HepG2 (cell line): ENCODE measurements around the gene ABCC1. TPM values are rescaled to one million over a fixed set of nuclear protein-coding genes. Genes with fewer than 3 reads are reported as not detected.
A peak's percentile ranks its signal among the peaks of the same experiment; 100 is the strongest.

ENCODE experiments used
- DNMT1 ChIP-seq: sonication (generic); formaldehyde crosslinking; IDR thresholded peaks from 2 replicates; pipeline ENCODE4 v1.5.1; 2020; ENCODE audit warnings: mild to moderate bottlenecking, missing genetic modification reagents
- FOSL2 ChIP-seq: sonication (generic); formaldehyde crosslinking; IDR thresholded peaks from 2 replicates; pipeline ENCODE4 v1.4.0; 2020; ENCODE audit warnings: missing genetic modification reagents
- HMG20B ChIP-seq: conservative IDR thresholded peaks from 2 replicates; pipeline ENCODE4 v1.6.1; 2016; ENCODE audit warnings: missing genetic modification reagents, missing compliant biosample characterization
- RARG ChIP-seq: sonication (generic); formaldehyde crosslinking; IDR thresholded peaks from 2 replicates; pipeline ENCODE4 v1.4.0; 2020; ENCODE audit warnings: low read depth, mild to moderate bottlenecking, missing genetic modification reagents
- REXO4 ChIP-seq: sonication (generic); formaldehyde crosslinking; IDR thresholded peaks from 2 replicates; pipeline ENCODE4 v1.8.0; 2022; ENCODE audit warnings: missing genetic modification reagents, mild to moderate bottlenecking, borderline replicate concordance
- RFXANK ChIP-seq: IDR thresholded peaks from 2 replicates; pipeline ENCODE4 v1.6.1; 2016
- ZMAT3 ChIP-seq: sonication (generic); formaldehyde crosslinking; conservative IDR thresholded peaks from 2 replicates; pipeline ENCODE4 v1.7.0; 2021; ENCODE audit warnings: missing genetic modification reagents
- ZNF224 ChIP-seq: sonication (generic); formaldehyde crosslinking; IDR thresholded peaks from 2 replicates; pipeline ENCODE4 v1.5.0; 2020; ENCODE audit warnings: mild to moderate bottlenecking, missing genetic modification reagents
- ZNF530 ChIP-seq: sonication (generic); formaldehyde crosslinking; IDR thresholded peaks from 2 replicates; pipeline ENCODE4 v1.5.0; 2020; ENCODE audit warnings: low read depth, mild to moderate bottlenecking, missing genetic modification reagents
- ZNF543 ChIP-seq: sonication (generic); formaldehyde crosslinking; IDR thresholded peaks from 2 replicates; pipeline ENCODE4 v1.4.0; 2020; ENCODE audit warnings: mild to moderate bottlenecking, missing genetic modification reagents
- ZNF660 ChIP-seq: sonication (generic); formaldehyde crosslinking; IDR thresholded peaks from 2 replicates; pipeline ENCODE4 v1.5.1; 2020; ENCODE audit warnings: mild to moderate bottlenecking, low read depth, missing genetic modification reagents, borderline replicate concordance
- ZNF816 ChIP-seq: sonication (generic); formaldehyde crosslinking; IDR thresholded peaks from 2 replicates; pipeline ENCODE4 v1.8.0; 2022; ENCODE audit warnings: missing genetic modification reagents, mild to moderate bottlenecking, borderline replicate concordance
- polyA plus RNA-seq, 8 experiments: library from polyadenylated mRNA; depleted of rRNA in 3 of 8; stranded (reverse) in 7 of 8; unstranded in 1 of 8; fragments of >200 nt; fragmentation: Illumina TruSeq in 4 of 8; extraction: Trizol in 4 of 8; gene quantifications; 2 replicates each; pipeline versions ENCODE4 v1.2.1 to v1.2.3, GENCODE V29; 2011 to 2016; ENCODE audit warnings: low read depth in 4 of 8, missing spikeins in 1 of 8, mixed read lengths in 1 of 8; ENCODE audit not compliant: insufficient read depth in 1 of 8
- total RNA-seq, 5 experiments: library from RNA; depleted of rRNA; stranded (reverse); fragments of >200 nt; fragmentation: Illumina TruSeq; extraction: Trizol; gene quantifications; 2 replicates each; pipeline ENCODE4 v1.2.3, GENCODE V29; 2016; ENCODE audit warnings: low read depth in 1 of 5
- TF ChIP-seq, protein P1 (sequence below): sonication (generic); formaldehyde crosslinking; conservative IDR thresholded peaks from 2 replicates; pipeline ENCODE4 v1.4.0; 2020; ENCODE audit warnings: missing genetic modification reagents
- TF ChIP-seq, protein P2 (sequence below): sonication (generic); formaldehyde crosslinking; IDR thresholded peaks from 2 replicates; pipeline ENCODE4 v1.5.0; 2020; ENCODE audit warnings: mild to moderate bottlenecking, missing genetic modification reagents
- TF ChIP-seq, protein P3 (sequence below): IDR thresholded peaks from 2 replicates; pipeline ENCODE4 v1.6.1; 2016

The ABCC1 gene
- total and polyA plus RNA-seq, 2 of the 13 experiments (the other 11 are each of a cell fraction or from before 2014, with no cell fraction given): 13.0 to 30.6 TPM

DNA sequence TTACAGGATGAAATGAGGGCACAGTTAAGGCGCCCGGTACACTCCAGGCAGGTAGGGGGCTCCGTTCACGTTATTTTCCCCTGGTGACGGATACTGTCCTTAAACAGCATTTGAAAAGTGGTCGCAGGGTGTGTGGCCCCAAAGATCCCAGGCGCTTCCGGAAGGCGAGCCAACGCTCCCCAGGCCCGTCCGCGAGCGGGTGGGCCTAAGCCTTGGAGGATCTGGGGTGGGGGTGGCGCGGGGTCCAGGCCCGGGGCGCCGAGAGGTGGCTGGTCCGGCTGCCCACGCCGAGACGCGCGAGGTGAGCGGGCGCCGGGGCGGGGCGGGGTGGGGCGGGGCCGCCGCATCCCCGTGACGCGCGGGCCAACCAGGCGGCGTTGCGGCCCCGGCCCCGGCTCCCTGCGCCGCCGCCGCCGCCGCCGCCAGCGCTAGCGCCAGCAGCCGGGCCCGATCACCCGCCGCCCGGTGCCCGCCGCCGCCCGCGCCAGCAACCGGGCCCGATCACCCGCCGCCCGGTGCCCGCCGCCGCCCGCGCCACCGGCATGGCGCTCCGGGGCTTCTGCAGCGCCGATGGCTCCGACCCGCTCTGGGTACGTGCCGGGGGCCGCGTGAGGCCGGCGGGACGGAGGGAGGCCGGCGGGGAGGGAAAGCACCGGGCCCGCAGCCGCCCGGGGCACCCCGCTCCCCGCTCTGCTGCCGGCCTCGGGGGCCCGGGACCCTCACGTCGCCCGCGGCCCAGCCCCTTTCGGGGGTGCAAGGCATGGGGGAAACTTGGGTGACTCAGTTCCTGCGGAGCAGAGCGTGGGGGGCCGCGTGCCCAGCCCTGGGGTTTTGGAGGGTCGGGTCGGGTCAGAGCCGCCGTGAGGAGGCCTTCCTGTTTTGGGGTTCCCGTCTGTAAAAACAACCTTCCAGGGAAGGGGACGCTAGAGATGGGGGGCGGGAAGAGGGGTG lies at the start of gene ABCC1 (continued):
- TF ChIP-seq, protein P1, sequence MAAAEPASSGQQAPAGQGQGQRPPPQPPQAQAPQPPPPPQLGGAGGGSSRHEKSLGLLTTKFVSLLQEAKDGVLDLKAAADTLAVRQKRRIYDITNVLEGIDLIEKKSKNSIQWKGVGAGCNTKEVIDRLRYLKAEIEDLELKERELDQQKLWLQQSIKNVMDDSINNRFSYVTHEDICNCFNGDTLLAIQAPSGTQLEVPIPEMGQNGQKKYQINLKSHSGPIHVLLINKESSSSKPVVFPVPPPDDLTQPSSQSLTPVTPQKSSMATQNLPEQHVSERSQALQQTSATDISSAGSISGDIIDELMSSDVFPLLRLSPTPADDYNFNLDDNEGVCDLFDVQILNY: no peak
- TF ChIP-seq REXO4: no peak
- TF ChIP-seq DNMT1 (CRISPR knock-in tag): 0 out of 2 replicates have a peak, but pooled peaks have one; percentile 36
- no peak for TF ChIP-seq ZNF530 (CRISPR knock-in tag)
- TF ChIP-seq, protein P2, sequence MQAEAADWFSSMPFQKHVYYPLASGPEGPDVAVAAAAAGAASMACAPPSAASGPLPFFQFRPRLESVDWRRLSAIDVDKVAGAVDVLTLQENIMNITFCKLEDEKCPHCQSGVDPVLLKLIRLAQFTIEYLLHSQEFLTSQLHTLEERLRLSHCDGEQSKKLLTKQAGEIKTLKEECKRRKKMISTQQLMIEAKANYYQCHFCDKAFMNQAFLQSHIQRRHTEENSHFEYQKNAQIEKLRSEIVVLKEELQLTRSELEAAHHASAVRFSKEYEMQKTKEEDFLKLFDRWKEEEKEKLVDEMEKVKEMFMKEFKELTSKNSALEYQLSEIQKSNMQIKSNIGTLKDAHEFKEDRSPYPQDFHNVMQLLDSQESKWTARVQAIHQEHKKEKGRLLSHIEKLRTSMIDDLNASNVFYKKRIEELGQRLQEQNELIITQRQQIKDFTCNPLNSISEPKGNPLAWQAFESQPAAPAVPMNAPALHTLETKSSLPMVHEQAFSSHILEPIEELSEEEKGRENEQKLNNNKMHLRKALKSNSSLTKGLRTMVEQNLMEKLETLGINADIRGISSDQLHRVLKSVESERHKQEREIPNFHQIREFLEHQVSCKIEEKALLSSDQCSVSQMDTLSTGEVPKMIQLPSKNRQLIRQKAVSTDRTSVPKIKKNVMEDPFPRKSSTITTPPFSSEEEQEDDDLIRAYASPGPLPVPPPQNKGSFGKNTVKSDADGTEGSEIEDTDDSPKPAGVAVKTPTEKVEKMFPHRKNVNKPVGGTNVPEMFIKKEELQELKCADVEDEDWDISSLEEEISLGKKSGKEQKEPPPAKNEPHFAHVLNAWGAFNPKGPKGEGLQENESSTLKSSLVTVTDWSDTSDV (CRISPR knock-in tag): no peak
- TF ChIP-seq RFXANK (CRISPR knock-in tag): no peak
- TF ChIP-seq HMG20B (CRISPR knock-in tag): no peak
- TF ChIP-seq RARG (CRISPR knock-in tag): no peak
- TF ChIP-seq, protein P3, sequence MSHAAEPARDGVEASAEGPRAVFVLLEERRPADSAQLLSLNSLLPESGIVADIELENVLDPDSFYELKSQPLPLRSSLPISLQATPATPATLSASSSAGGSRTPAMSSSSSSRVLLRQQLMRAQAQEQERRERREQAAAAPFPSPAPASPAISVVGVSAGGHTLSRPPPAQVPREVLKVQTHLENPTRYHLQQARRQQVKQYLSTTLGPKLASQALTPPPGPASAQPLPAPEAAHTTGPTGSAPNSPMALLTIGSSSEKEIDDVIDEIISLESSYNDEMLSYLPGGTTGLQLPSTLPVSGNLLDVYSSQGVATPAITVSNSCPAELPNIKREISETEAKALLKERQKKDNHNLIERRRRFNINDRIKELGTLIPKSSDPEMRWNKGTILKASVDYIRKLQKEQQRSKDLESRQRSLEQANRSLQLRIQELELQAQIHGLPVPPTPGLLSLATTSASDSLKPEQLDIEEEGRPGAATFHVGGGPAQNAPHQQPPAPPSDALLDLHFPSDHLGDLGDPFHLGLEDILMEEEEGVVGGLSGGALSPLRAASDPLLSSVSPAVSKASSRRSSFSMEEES (CRISPR knock-in tag): no peak
- TF ChIP-seq ZNF224 (CRISPR knock-in tag): no peak
- TF ChIP-seq FOSL2 (CRISPR knock-in tag): 0 out of 2 replicates have a peak, but pooled peaks have one; percentile 24
- TF ChIP-seq ZNF660 (CRISPR knock-in tag): no peak
- peak; percentile 45; the same call in 1 of the 2 replicates for TF ChIP-seq ZNF816 (CRISPR knock-in tag)
- TF ChIP-seq ZNF543 (CRISPR knock-in tag): no peak
- TF ChIP-seq ZMAT3 (CRISPR knock-in tag): no peak
- TF ChIP-seq, all 625 proteins: peak for 98
